ENCODE data around the gene S100A3. TPM values are rescaled to one million over a fixed set of nuclear protein-coding genes. Genes with fewer than 3 reads are reported as not detected.
"Not testable (repeated sequence)": the region's sequence is repeated elsewhere in the genome, so short reads cannot be mapped to it uniquely, and the experiment has no call there.

S100A3 gene
- total RNA-seq, 1 donor from 2014 or later, result 8.7 TPM

GRCh38 chr1:153563991-153564390 is 14.9 kb upstream of the S100A3 start:
- peaks cover 51% of the 10 kb centered on the region for H3K4me1 Mint-ChIP-seq (ENCODE audit: low read depth)
- no peak overlapping the region for H3K4me3 Mint-ChIP-seq (ENCODE audit: unreplicated experiment)
- no peaks in the 10 kb centered on the region for H3K27me3 Mint-ChIP-seq (ENCODE audit: low read depth)
- no peaks in the 10 kb centered on the region for H3K9me3 Mint-ChIP-seq (ENCODE audit: low read depth)
- no peak for TF ChIP-seq CTCF (IDR thresholded peaks at IDR 0.05)
- H3K27ac Mint-ChIP-seq (ENCODE audit: unreplicated experiment), result peak overlapping the region; percentile 41
- no peaks in the 10 kb centered on the region for H3K36me3 Mint-ChIP-seq (ENCODE audit: low read depth)
- DNase-seq (ENCODE audit: low spot score), result no peak

GRCh38 chr1:153563483-153563901 is 14.4 kb upstream of the S100A3 start:
- H3K4me1 Mint-ChIP-seq (ENCODE audit: low read depth), result peaks cover 47% of the 10 kb centered on the region
- no peak for DNase-seq (ENCODE audit: low spot score)
- H3K4me3 Mint-ChIP-seq (ENCODE audit: unreplicated experiment), result no peak overlapping the region
- no peaks in the 10 kb centered on the region for H3K36me3 Mint-ChIP-seq (ENCODE audit: low read depth)
- H3K9me3 Mint-ChIP-seq (ENCODE audit: low read depth), result no peaks in the 10 kb centered on the region
- no peak overlapping the region for H3K27ac Mint-ChIP-seq (ENCODE audit: unreplicated experiment)
- H3K27me3 Mint-ChIP-seq (ENCODE audit: low read depth), result no peaks in the 10 kb centered on the region
- no peak for TF ChIP-seq CTCF (IDR thresholded peaks at IDR 0.05)

- not testable (repeated sequence) for H3K9me3 Mint-ChIP-seq (ENCODE audit: low read depth); H3K27me3 Mint-ChIP-seq (ENCODE audit: low read depth); H3K27ac Mint-ChIP-seq (ENCODE audit: unreplicated experiment); DNase-seq (ENCODE audit: low spot score); H3K36me3 Mint-ChIP-seq (ENCODE audit: low read depth); H3K4me3 Mint-ChIP-seq (ENCODE audit: unreplicated experiment)
- H3K4me1 Mint-ChIP-seq (ENCODE audit: low read depth), result peaks cover 33% of the 10 kb centered on the region
Measured at GRCh38 chr1:153562021-153562420, 13.0 kb upstream of the S100A3 start.

GRCh38 chr1:153561466-153561985 is 12.5 kb upstream of the S100A3 start:
- Mint-ChIP-seq H3K27ac (ENCODE audit: unreplicated experiment) (peak overlapping the region; percentile 41), H3K4me3 (ENCODE audit: unreplicated experiment) (no peak overlapping the region), H3K27me3 (ENCODE audit: low read depth) (no peaks in the 10 kb centered on the region), H3K9me3 (ENCODE audit: low read depth) (no peaks in the 10 kb centered on the region), H3K36me3 (ENCODE audit: low read depth) (no peaks in the 10 kb centered on the region), H3K4me1 (ENCODE audit: low read depth) (peaks cover 28% of the 10 kb centered on the region)
- TF ChIP-seq CTCF (IDR thresholded peaks at IDR 0.05), result no peak
- no peak for DNase-seq (ENCODE audit: low spot score)

GRCh38 chr1:153560771-153561465 is 11.9 kb upstream of the S100A3 start:
- no peak for DNase-seq (ENCODE audit: low spot score)
- TF ChIP-seq CTCF (IDR thresholded peaks at IDR 0.05), result no peak
- Mint-ChIP-seq H3K9me3 (ENCODE audit: low read depth) (no peaks in the 10 kb centered on the region), H3K27ac (ENCODE audit: unreplicated experiment) (peak overlapping the region; percentile 17), H3K36me3 (ENCODE audit: low read depth) (no peaks in the 10 kb centered on the region), H3K4me1 (ENCODE audit: low read depth) (peaks cover 23% of the 10 kb centered on the region), H3K4me3 (ENCODE audit: unreplicated experiment) (no peak overlapping the region), H3K27me3 (ENCODE audit: low read depth) (no peaks in the 10 kb centered on the region)

- no peak overlapping the region for H3K4me3 Mint-ChIP-seq (ENCODE audit: unreplicated experiment)
- DNase-seq (ENCODE audit: low spot score), result no peak
- H3K27ac Mint-ChIP-seq (ENCODE audit: unreplicated experiment), result no peak overlapping the region
- H3K27me3 Mint-ChIP-seq (ENCODE audit: low read depth), result no peaks in the 10 kb centered on the region
- no peak for TF ChIP-seq CTCF (IDR thresholded peaks at IDR 0.05)
- peaks cover 17% of the 10 kb centered on the region for H3K4me1 Mint-ChIP-seq (ENCODE audit: low read depth)
- H3K9me3 Mint-ChIP-seq (ENCODE audit: low read depth), result no peaks in the 10 kb centered on the region
- H3K36me3 Mint-ChIP-seq (ENCODE audit: low read depth), result no peaks in the 10 kb centered on the region
Measured at GRCh38 chr1:153560241-153560640, 11.2 kb upstream of the S100A3 start.

Measured in chondrocyte (in vitro differentiated cells).